ENCODE results near the gene ZBTB17. TPM values are rescaled to one million over a fixed set of nuclear protein-coding genes. Genes with fewer than 3 reads are reported as not detected.
"Not testable (repeated sequence)": the region's sequence is repeated elsewhere in the genome, so short reads cannot be mapped to it uniquely, and the experiment has no call there.

ZBTB17 gene
- 32.9 and 47.1 TPM in 2 replicates for total RNA-seq
- 34.2 TPM for polyA plus RNA-seq (2012)

- DNase-seq (ENCODE audit: low read depth) = peak; percentile 94
Measured at GRCh38 chr1:15975805-15976680, at the start of gene ZBTB17. TSS of gene ZBTB17 (minus strand) at chr1:15976101. CDS start at chr1:15948495, 27,606 bp downstream.

DNA sequence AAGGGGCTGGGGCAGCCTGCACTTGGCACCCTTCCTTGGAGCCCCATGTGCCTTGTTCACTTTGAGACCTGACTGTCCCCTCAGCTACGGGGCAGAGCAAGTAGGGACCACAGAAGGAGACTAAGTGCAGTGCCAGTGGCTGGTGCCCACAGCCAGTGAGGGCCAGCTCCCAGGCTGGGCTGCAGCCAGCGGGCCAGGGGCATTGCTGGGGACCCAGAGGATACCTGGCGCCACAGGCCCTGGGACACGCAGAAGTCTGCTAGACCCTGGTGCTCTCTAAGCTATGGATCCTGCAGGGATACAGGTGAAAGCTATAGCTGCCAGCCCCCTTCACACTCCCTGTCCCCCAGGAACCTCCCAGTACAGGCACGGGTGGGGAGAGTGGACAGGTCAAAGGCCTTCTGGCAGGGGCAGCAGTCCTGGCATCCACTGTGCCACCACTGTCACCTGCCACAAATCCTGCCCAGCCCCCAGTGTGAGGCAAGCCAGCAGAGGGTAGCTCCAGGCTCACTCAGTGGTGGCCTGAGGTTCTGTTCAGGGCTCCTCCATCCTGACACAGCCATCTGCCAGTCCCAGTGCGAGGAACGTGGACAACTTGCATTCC, 47.3 kb upstream of the ZBTB17 start:
- no peak for DNase-seq (ENCODE audit: low read depth)

- no peak for DNase-seq (ENCODE audit: low read depth)
Measured at GRCh38 chr1:16022393-16022792, 46.5 kb upstream of the ZBTB17 start.

DNA sequence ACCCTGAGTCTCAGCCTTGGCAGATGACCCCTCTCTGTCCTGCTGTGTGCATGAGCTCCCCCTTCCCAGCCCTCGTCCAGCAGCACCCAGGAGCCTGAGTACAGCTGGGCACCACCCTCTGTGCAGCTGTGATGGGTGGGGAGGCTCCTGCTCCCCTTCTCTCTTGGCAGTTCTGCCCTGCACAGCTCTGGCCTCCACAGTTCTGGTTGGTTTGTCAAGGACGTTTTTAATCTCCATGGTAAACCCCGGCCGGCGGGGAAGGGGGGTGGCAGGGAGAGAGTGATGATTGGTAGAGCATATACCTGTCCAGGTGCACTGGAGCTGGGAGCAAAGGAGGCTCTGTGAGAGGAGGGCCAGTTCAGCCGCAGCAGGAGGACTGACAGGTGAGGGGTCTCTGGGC, 45.8 kb upstream of the ZBTB17 start, which contains the start of gene CLCNKA:
Gene CLCNKA, plus strand, starts transcription at position 356 of the 400 bp plus-strand sequence. CDS start 584 bp downstream, outside the sequence.
- DNase-seq (ENCODE audit: low read depth) = no peak

DNA sequence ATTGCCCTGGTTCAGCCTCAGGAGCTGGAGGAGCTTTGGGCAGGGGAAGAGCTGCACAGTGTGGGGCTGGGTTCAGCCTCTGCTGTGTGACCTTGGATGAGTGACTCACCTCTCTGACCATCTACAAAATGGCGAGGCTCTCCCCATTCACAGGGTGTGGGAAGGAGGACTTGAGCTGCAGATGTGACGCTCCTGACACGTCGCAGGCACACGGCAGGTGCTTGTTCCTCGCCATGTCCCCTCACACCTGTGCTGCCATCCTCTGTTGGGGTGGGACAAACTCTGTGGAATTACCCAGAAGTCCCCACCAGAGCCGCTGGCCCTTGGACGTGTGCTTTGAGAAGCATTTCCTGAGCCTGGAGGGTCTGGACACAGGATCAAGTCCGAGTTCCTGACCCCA, 45.0 kb upstream of the ZBTB17 start:
- not testable (repeated sequence) for DNase-seq (ENCODE audit: low read depth)

DNA sequence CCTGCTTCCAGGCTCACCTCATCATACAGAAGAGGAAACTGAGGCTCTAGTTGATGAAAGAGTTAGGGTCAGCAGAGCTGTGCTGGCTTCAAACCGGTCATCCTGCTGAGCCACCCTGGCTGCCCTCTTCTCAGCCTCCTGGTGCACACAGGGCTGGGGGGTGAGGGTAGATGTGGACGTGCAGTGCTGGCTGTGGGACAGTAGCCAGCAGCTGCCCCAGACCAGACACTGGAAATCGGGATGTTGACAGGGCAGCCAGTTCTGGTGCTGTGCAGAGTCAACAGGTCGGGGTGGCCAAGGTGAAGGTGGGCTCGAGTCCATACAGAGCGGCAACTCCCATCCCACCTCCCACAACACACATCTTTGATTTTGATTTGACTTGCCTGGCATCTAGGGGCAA, 44.4 kb upstream of the ZBTB17 start:
- DNase-seq (ENCODE audit: low read depth) = no peak

- DNase-seq (ENCODE audit: low read depth) = peak; percentile 84
Measured at GRCh38 chr1:16019644-16020277, 43.9 kb upstream of the ZBTB17 start.

DNA sequence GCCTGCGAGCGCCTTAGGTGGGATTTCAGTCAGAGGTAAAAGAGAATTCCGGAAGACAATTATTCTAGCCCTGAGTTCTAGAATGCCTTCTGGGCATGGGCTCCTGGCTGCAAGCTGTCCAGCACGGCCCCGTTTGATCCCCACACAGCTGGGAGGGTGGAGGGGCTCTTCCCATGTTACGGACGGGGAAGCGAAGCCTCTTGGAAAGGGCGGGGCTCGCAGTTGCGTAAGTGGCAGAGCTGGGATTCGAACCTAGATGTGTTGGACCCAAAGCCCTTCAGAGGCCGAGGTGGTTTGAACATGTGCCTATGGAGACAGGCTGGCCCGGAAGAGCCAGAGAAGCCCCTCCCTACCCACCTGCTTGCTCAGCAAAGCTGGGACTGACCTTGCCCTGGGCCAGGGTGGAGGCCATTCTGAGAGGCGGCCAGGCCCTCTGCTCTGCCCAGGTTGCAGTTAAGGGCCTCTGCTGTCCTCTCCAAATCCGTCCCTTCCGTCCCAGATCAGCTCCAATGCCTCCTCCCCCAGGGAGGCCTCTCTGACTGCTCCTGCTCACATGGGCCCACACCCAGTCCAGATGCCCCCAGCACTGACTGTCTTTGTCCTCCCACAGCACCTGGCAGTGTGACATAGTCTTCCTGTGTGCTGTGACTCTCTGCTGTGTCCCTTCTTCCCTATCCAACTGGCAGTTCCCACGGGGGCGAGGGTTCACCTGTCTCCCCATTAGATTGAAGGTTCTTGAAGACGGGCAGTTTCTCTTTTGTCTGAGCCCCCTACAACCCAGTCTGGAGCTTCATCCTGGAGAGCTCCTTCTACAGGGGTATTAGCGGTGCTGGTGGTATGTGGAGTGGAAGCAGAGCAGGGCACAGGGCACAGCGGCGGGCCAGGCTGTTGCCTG, 43.1 kb upstream of the ZBTB17 start:
- peak; percentile 64 for DNase-seq (ENCODE audit: low read depth)

GRCh38 chr1:16018308-16018707, 42.4 kb upstream of the ZBTB17 start:
- DNase-seq (ENCODE audit: low read depth) = peak; percentile 38

DNA sequence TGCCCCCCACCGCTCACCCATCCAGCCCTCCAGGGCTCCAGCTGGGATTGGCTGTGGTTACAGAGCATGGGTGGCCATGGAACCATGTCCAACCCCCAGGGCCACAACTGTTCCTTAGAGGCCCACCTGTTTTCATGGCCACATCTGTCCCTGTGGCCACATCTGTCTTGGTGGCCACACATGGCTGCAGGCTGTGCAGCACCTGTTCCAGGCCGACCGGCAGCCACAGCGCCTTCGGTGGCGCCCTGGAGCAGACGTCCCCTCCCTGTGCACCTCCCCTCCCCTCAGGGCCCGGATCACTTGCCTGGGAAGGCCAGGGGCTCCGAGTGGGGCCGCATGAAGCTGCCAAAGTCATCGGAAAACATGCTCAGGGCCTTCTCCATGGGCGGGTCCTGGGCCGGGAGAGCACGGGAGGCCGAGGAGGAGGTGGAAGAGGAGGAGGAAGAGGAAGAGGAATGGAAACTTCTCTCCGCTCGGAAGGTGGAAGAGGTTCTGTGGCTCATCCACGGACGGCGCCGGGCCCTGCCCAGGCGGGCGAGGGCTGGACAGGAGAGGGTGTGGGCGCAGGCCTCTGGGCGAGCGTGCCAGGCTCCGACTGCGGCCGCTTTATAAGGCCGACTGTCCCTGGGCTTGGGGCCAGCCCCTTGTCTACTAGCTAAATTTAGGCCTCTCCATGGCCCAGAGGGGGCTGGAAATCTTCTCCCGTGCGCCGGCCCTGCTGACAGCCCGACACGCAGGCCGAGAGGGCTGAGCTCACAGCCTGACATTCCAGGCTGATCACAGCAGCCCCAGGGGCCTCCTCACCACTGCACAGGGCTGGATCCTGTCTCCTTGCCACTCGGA, 41.8 kb upstream of the ZBTB17 start, which contains the start of gene HSPB7:
Gene HSPB7, minus strand, starts transcription at position 583 of the 843 bp plus-strand sequence. Its CDS starts 80 bp downstream, at position 503.
- DNase-seq (ENCODE audit: low read depth) = peak; percentile 98

GRCh38 chr1:16017076-16017460, 41.2 kb upstream of the ZBTB17 start:
- no peak for DNase-seq (ENCODE audit: low read depth)

DNA sequence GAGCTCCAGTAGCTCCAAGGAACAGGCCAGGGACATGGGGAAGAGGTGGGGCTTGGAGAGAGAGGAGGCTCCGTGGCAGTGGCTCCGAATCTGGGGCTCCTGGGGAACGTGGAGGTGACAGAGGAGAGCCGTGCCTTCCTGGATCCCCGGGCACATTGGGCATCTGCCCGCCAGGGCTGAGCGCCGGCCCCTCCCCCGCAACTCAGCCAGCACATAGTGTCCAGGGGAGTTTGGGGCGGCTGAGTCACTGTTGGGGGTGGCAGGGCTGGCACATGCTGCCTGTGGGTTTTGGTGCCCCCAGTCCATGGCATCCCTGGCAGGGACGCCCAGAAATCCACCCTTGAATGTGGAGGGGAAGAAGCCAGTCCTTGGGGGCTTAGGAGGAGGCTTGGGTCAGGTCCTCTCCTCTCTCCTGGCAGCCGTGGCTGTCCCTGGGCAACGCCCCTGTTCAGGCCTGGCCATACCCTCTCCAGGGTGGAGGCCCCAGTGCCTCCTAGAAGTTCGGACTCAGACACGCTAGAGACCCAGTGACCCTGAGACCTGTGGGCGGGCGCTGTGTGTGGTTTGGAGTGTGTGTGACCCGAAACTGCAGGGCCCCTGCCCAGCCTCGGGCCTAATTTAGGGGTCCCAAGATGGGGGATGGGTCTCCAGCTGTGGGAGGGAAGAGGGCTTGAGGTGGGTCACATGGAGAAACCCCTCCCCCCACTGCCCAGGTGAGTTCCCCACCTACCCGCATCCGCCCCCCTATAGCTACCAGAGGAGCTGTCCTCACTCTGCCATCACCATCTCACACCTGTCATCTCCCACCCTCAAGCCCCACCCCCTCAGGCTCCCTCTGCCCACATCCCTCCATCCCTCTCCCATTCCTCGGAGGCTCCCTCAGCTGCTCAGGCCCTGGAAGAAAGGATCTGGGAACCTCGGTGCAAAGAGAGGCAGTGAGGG, 40.3 kb upstream of the ZBTB17 start:
- DNase-seq (ENCODE audit: low read depth) = peak; percentile 67

GRCh38 chr1:16015491-16015890, 39.6 kb upstream of the ZBTB17 start:
- DNase-seq (ENCODE audit: low read depth) = no peak

- no peak for DNase-seq (ENCODE audit: low read depth)
Measured at GRCh38 chr1:16014509-16015482, 38.9 kb upstream of the ZBTB17 start.

- DNase-seq (ENCODE audit: low read depth) = no peak
Measured at GRCh38 chr1:16013908-16014258, 38.0 kb upstream of the ZBTB17 start.

GRCh38 chr1:16013220-16013907, 37.5 kb upstream of the ZBTB17 start:
- DNase-seq (ENCODE audit: low read depth) = peak; percentile 87
